C4-2B (cell line): ENCODE data around the gene ERBB4.

ENCODE experiments used
- ZFX ChIP-seq: fragments of 450-650 bp; IDR thresholded peaks from 2 replicates; pipeline ENCODE4 v1.6.1; 2017
- TF ChIP-seq, protein P1 (sequence below): fragments of 450-650 bp; conservative IDR thresholded peaks from 2 replicates; pipeline ENCODE4 v1.5.1; 2017; ENCODE audit warnings: mild to moderate bottlenecking

DNA sequence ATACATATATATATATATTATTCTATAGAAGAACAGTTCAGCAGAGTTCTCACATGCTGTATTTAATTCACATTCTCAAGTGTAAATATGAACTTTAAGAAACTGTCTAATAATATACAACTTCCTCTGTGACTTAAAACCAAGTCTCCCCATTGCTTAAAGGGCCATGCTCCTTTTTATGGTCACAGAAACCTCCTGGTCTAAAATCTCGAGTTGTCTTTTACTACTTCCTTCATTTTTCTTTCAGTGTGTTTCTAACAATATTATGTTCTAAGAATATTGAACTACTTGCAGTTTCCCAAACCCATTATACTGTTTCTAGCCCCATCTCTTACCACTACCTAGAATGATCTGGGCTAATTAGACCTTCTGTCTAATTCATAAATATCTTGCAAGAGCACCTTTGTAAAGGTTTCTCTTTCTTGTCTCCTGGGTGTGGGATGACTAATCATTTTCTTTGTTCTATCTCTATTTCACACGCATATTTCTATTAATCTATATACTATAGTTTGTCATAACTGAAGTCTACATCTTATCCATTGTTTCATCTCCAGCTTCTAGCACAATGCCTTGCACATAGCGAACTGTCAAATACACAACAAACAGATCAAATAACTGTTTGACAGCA lies 48.8 kb downstream of the ERBB4 start:
- TF ChIP-seq, protein P1, sequence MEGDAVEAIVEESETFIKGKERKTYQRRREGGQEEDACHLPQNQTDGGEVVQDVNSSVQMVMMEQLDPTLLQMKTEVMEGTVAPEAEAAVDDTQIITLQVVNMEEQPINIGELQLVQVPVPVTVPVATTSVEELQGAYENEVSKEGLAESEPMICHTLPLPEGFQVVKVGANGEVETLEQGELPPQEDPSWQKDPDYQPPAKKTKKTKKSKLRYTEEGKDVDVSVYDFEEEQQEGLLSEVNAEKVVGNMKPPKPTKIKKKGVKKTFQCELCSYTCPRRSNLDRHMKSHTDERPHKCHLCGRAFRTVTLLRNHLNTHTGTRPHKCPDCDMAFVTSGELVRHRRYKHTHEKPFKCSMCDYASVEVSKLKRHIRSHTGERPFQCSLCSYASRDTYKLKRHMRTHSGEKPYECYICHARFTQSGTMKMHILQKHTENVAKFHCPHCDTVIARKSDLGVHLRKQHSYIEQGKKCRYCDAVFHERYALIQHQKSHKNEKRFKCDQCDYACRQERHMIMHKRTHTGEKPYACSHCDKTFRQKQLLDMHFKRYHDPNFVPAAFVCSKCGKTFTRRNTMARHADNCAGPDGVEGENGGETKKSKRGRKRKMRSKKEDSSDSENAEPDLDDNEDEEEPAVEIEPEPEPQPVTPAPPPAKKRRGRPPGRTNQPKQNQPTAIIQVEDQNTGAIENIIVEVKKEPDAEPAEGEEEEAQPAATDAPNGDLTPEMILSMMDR: no peak
- no peak for TF ChIP-seq ZFX
